RWPE1 (cell line): ENCODE measurements around the gene DGKE.

Experiments used
- CTCF ChIA-PET: fragments of 350-600 bp; sonication (Branson Sonifier 250); formaldehyde crosslinking; extraction: SDS; loops from one replicate; lab custom pipeline; 2021; lab: Yijun Ruan, JAX
- POLR2A ChIA-PET: fragments of 400-600 bp; formaldehyde crosslinking; extraction: SDS; loops from one replicate; lab custom pipeline; 2020; ENCODE audit warnings: antibody characterized with exemption; ENCODE audit not compliant: low non-redundant PET; lab: Yijun Ruan, JAX
- DNase-seq: peaks from one replicate; pipeline ENCODE4 v3.0.0; 2012; ENCODE audit warnings: low spot score
- H3K27ac ChIP-seq: fragments of 450-650 bp; 2 replicates; pipeline ENCODE4 v1.5.1; 2017
- TF ChIP-seq, protein P1 (sequence below): fragments of 450-650 bp; conservative IDR thresholded peaks from 2 replicates; pipeline ENCODE4 v1.5.1; 2017; ENCODE audit warnings: low read depth, mild to moderate bottlenecking

The DGKE gene

DNA sequence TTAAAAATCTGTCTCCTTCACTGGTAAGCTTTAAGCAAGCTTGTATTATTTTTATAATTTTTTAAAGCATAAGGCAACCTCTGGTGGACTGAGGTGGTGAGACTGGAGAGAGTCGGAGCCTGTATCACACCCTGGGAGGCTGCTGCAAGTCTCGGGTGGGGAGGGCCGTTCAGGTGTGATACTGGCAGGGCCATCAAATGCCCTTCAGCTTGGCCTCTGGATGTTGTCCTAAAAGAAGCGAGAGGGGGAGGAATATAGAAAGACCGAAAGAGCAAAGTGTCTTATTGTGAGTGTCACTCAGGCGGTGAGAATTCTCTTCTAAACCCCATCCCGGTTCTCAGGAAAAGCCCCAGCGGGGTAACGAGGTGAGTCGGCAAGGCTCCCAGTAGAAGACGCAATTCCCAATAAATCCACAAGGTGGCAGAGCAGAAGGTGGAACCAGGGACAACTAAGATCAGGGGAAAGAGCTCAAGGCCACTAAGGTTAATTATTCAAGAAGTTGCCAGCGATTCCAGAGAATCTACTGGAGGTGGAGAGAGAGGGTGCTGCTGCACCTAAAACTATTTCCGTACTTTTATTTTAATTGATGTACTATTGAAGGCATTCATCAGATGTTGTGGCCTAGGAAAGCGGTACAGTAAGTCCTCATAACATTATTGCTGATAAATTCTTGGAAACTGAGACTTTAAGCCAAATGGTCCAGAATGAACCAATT lies 14.4 kb upstream of the DGKE start:
- ChIA-PET POLR2A (interaction anchor here (0.6 kb wide), 1 partner anchor 216 kb away, joined by 3 read pairs; no protein-coding TSS in a partner anchor), CTCF (interaction anchor here (0.5 to 1.7 kb wide), 19 partner anchors 9 to 1274 kb away, joined by 3 to 6 read pairs (median 3); partner anchors contain the start of genes DGKE and NOG)
- peak; percentile 78 for DNase-seq
- TF ChIP-seq, protein P1, sequence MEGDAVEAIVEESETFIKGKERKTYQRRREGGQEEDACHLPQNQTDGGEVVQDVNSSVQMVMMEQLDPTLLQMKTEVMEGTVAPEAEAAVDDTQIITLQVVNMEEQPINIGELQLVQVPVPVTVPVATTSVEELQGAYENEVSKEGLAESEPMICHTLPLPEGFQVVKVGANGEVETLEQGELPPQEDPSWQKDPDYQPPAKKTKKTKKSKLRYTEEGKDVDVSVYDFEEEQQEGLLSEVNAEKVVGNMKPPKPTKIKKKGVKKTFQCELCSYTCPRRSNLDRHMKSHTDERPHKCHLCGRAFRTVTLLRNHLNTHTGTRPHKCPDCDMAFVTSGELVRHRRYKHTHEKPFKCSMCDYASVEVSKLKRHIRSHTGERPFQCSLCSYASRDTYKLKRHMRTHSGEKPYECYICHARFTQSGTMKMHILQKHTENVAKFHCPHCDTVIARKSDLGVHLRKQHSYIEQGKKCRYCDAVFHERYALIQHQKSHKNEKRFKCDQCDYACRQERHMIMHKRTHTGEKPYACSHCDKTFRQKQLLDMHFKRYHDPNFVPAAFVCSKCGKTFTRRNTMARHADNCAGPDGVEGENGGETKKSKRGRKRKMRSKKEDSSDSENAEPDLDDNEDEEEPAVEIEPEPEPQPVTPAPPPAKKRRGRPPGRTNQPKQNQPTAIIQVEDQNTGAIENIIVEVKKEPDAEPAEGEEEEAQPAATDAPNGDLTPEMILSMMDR: peak; percentile 92
- H3K27ac ChIP-seq: no peak overlapping the region

DNA sequence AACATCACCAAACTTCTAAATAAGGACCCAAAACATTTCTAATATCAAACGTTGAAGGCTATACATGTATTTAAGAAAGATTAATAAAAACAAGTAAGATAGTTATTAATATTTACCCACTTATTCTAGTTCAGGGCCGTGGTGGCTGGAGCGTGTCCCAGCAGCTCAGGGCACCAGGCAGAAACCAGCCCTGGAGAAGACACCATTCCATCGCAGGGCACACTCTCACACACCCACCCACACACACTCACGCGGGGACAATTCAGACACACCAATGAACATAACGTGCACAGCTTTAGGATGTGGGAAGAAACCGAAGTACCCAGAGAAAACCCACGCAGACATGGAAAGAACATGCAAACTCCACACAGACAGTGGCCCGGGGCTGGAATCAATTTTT lies 13.7 kb upstream of the DGKE start:
- TF ChIP-seq, protein P1: no peak
- H3K27ac ChIP-seq: no peak overlapping the region
- ChIA-PET POLR2A (no interaction called here), CTCF (interaction anchor here (0.5 to 1.7 kb wide), 15 partner anchors 9 to 1274 kb away, joined by 3 to 6 read pairs (median 4); partner anchors contain the start of genes DGKE and NOG)
- DNase-seq: no peak

DNA sequence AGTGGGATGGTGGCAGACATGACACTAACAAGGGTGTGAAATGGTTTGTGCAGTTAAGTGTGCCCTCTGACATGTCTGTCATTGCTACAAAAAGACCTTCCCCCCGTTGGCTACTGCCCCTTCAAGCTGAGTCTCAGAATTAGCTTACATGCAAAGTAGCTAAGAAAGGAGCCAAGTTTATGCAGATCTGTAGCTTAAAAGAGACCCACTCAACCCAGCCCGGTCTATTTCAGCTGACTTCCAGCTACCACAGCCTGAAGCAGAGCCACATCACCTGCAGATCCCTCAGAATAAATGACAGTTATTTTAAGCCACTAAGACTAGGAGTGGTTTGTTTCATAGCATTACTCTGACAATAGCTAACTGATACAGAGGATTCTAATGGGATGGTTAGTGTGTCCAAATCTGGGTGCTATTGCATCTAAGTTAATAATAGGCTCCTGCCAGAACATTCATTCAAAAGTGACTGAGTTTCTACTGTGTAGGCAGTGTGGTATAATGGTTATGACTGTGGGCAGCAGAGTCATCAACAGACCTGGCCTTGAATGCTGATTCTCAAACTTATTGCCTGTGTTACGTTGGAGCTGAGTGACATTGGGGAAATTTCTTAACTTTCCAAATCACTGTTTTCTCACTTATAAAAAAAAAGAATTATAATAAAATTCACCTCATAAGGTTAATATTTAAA lies 12.0 kb upstream of the DGKE start:
- CTCF ChIA-PET: interaction anchor here (0.6 kb wide), 1 partner anchor 21 kb away, joined by 3 read pairs; no protein-coding TSS in a partner anchor
- TF ChIP-seq, protein P1: no peak
- no peak overlapping the region for H3K27ac ChIP-seq
- DNase-seq: no peak
- POLR2A ChIA-PET: no interaction called here

DNA sequence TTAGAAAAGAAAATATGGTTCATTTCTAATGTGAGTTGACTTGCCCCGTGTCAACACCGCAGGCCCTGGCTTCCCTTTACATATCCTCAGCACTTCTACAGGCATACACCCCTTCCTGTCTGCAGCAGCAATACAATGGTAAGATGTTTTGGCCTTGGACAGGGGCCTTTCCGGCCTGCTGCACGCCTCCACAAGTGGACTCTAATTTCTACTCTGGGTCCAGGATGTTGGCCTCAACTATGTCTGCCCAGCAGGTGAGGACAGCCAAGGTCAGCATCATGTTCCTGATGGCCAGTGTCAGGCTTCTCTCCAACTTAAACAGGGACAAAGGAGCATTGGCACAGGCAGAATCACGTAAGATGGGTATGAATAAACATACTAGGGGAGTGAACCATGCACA lies 11.2 kb upstream of the DGKE start:
- H3K27ac ChIP-seq: no peak overlapping the region
- TF ChIP-seq, protein P1: no peak
- ChIA-PET POLR2A (no interaction called here), CTCF (no interaction called here)
- no peak for DNase-seq

DNA sequence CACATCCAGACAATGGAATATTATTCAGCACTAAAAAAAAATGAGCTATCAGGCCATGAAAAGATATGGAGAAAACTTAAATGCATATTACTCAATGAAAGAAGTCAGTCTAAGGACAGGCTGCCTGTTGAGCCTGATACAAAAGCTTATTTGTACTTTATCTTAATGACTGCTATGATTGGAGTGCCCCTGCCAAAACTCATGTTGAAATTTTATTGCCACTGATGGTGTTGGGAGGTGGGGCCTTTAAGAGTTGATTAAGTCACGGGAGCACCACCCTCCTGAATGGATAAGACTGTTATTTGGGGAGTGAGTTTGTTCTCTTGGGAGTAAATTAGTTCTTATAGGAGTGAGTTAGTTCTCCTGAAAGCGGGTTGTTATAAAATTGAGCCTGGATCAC lies 10.1 kb upstream of the DGKE start:
- ChIA-PET CTCF (interaction anchor here (0.6 to 0.7 kb wide), 3 partner anchors 104 to 1500 kb away, joined by 3 read pairs; no protein-coding TSS in a partner anchor), POLR2A (no interaction called here)
- TF ChIP-seq, protein P1: no peak
- DNase-seq: no peak
- no peak overlapping the region for H3K27ac ChIP-seq

DNA sequence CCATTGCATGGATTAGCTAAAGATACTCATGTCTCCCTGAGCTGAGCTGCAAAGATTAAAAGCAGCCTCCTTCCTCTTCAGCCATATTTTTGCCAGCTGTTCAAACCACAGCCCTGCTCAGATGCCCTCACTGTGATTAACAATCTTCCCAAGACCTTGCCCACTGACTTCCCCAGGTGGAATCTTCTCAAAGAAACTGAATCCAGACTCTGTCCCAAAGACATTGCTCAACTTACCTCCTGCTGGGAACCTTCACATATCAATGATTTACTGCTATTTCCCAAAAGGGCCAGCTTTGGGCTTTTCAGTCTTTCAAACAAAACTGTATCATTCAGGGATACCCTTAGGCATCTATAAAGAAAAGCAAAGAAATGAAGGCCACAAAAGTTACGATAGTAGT lies 9.4 kb upstream of the DGKE start:
- no peak overlapping the region for H3K27ac ChIP-seq
- CTCF ChIA-PET: interaction anchor here (0.9 kb wide), 1 partner anchor 109 kb away, joined by 4 read pairs; no protein-coding TSS in a partner anchor
- TF ChIP-seq, protein P1: no peak
- no peak for DNase-seq
- POLR2A ChIA-PET: no interaction called here
